Stimulated activated memory B cell treated with anti-CD40 and anti-IgM and Interleukin-4, amounts not matched to agents 10 μg/mL and 1 μg/mL and 100 μg/mL, for 72 hours (primary cell): ENCODE data around the gene PSMG1.
"Not testable (repeated sequence)": the region's sequence is repeated elsewhere in the genome, so short reads cannot be mapped to it uniquely, and the experiment has no call there.

Source experiments
- ATAC-seq: fragments of 150-1000 bp; cut with Tn5 transposase; 2 replicates; pipeline ENCODE4 v1.10.0; 2021
- H3K27ac Mint-ChIP-seq: one replicate; pipeline ENCODE4 v1.8.0; 2022; ENCODE audit warnings: mild to moderate bottlenecking, mixed read lengths
- H3K27me3 Mint-ChIP-seq: one replicate; pipeline ENCODE4 v1.8.0; 2022; ENCODE audit warnings: mixed read lengths
- H3K36me3 Mint-ChIP-seq: one replicate; pipeline ENCODE4 v1.8.0; 2022; ENCODE audit warnings: mixed read lengths
- H3K4me1 Mint-ChIP-seq: one replicate; pipeline ENCODE4 v1.8.0; 2022; ENCODE audit warnings: mixed read lengths
- H3K4me3 Mint-ChIP-seq: one replicate; pipeline ENCODE4 v1.8.0; 2022; ENCODE audit warnings: mild to moderate bottlenecking, moderate library complexity, mixed read lengths
- H3K9me3 Mint-ChIP-seq: one replicate; pipeline ENCODE4 v1.8.0; 2022; ENCODE audit warnings: mixed read lengths

PSMG1 gene

DNA sequence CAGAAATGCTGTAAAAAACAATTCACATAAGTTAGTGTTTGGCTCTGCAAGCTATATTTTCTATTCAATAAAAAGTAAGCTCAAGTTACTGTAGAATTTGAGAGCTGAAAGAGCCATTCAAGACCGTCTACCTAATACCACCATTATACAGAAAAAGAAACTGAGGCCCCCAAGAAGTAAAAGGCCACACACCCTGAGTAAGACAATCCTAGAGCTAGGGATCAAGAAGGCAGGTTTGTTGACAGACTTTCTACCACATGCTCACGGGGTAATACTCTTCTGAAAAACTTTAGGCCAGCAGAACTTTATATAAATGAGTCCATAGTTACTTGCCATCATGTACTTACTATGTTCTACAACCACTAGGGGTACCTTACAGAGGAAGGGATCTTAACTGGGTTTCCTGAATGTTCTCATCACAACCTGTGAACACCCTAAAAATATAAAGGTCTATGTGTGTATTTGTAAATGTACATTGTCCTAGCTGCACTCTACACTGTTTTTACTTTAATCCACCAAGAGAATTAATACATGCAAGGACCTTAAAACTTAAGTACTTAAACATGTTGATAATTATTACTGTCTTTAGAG lies 2.7 kb downstream of the PSMG1 start:
- H3K27ac Mint-ChIP-seq: no peak overlapping the region
- no peaks in the 10 kb centered on the region for H3K9me3 Mint-ChIP-seq
- no peak overlapping the region for H3K4me3 Mint-ChIP-seq
- peaks cover 7% of the 10 kb centered on the region for H3K36me3 Mint-ChIP-seq
- peaks cover 31% of the 10 kb centered on the region for H3K4me1 Mint-ChIP-seq
- H3K27me3 Mint-ChIP-seq: no peaks in the 10 kb centered on the region
- no peak for ATAC-seq

DNA sequence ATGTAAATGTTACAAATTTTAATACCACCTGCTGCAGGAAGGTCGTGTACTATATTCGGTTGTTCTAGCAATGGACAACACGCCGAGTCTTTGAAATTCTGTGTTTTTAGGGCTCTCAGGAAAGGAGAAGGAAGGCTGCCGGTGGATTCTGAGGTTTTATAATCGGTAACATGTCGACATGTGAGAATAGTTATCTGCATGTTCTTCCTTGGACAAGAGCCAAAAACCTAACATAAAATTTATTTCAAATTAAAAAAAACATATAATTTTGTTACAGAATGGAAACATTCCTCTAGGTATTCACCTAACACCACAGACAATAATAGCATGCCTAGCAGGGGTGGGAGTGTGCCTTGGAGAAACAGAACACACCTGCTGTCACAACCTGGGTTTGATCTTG lies 4.8 kb downstream of the PSMG1 start:
- Mint-ChIP-seq H3K4me1 (peaks cover 19% of the 10 kb centered on the region), H3K4me3 (no peak overlapping the region), H3K27ac (no peak overlapping the region), H3K36me3 (peaks cover 25% of the 10 kb centered on the region), H3K9me3 (no peaks in the 10 kb centered on the region), H3K27me3 (no peaks in the 10 kb centered on the region)
- ATAC-seq: no peak

DNA sequence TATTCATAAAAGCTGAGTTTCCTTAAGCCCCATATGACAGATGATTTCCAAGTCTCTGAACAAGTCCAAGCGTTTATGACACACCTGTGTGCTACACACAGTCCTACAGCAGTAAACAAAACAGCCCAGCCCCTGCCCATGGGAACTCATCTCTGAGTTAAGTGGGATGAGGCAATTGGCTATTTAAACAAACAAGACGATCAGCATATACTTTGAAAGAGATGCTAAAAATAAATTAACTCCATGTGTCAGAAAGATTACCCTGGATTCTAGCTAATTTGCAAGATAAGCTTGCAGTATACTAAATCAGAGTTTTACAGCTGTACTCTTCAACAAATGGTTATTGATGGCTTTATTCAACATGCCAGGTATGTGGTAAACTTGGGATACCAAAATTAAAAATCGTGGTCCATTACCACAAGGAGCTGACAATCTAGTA lies 7.0 kb downstream of the PSMG1 start:
- H3K4me1 Mint-ChIP-seq: peaks cover 7% of the 10 kb centered on the region
- H3K4me3 Mint-ChIP-seq: no peak overlapping the region
- H3K27me3 Mint-ChIP-seq: no peaks in the 10 kb centered on the region
- H3K9me3 Mint-ChIP-seq: no peaks in the 10 kb centered on the region
- H3K36me3 Mint-ChIP-seq: peaks cover 42% of the 10 kb centered on the region
- no peak for ATAC-seq
- H3K27ac Mint-ChIP-seq: no peak overlapping the region

DNA sequence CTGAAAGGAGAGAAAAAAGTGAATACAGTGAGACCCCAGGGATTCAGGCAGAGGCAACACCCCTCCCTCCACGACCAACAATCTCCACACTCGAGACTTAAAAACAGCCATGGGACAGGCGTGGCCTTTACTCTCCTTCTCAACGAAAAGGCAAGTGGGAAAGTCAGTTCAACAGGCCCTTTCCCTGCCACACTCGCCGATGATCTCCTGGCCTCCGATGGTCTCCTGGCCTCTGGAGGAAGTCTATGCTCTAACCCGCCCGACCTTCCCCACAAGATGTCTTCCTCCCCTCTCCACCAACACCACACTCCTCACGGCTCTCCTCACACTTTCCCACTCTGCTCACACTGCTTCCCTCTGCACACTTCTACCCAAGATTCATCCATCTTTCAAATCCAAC lies 7.6 kb downstream of the PSMG1 start:
- no peak overlapping the region for H3K27ac Mint-ChIP-seq
- H3K36me3 Mint-ChIP-seq: peaks cover 46% of the 10 kb centered on the region
- ATAC-seq: no peak

DNA sequence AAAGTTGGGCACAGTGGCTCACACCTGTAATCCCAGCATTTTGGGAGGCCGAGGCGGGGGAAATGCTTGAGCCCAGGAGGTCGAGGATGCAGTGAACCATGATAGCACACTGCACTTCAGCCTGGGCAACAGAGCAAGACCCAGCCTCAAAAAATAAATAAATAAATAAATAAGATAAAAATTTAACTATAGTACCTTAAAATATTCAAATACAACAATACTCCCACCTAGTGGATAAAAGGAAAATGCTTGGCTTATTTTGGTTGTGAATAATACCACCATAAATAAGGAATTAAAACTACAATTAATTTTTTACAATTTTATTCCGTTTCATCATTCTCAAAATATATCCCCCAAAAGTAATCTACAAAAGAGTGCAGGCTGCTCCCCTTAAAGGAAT lies 8.1 kb downstream of the PSMG1 start:
- Mint-ChIP-seq H3K27me3 (no peaks in the 10 kb centered on the region), H3K27ac (no peak overlapping the region), H3K36me3 (peaks cover 51% of the 10 kb centered on the region), H3K4me3 (no peak overlapping the region), H3K4me1 (peaks cover 2% of the 10 kb centered on the region), H3K9me3 (no peaks in the 10 kb centered on the region)
- no peak for ATAC-seq

More for the DNA sequence above, 7.6 kb downstream of the PSMG1 start:
- Mint-ChIP-seq H3K4me3 (no peak overlapping the region), H3K4me1 (peaks cover 7% of the 10 kb centered on the region), H3K9me3 (no peaks in the 10 kb centered on the region), H3K27me3 (no peaks in the 10 kb centered on the region)

GRCh38 chr21:39173716-39174680 lies 9.3 kb downstream of the PSMG1 start:
- H3K27ac Mint-ChIP-seq: no peak overlapping the region
- H3K4me1 Mint-ChIP-seq: no peaks in the 10 kb centered on the region
- no peak overlapping the region for H3K4me3 Mint-ChIP-seq
- H3K36me3 Mint-ChIP-seq: peaks cover 60% of the 10 kb centered on the region
- H3K27me3 Mint-ChIP-seq: no peaks in the 10 kb centered on the region
- no peak for ATAC-seq
- H3K9me3 Mint-ChIP-seq: no peaks in the 10 kb centered on the region

GRCh38 chr21:39169906-39170305 lies 13.3 kb downstream of the PSMG1 start:
- peaks cover 10% of the 10 kb centered on the region for H3K27me3 Mint-ChIP-seq
- no peak overlapping the region for H3K27ac Mint-ChIP-seq
- H3K4me1 Mint-ChIP-seq: no peaks in the 10 kb centered on the region
- H3K36me3 Mint-ChIP-seq: peaks cover 51% of the 10 kb centered on the region
- no peak overlapping the region for H3K4me3 Mint-ChIP-seq
- H3K9me3 Mint-ChIP-seq: peaks cover 8% of the 10 kb centered on the region
- ATAC-seq: no peak

GRCh38 chr21:39168800-39169199 lies 14.5 kb downstream of the PSMG1 start:
- ATAC-seq: no peak
- H3K9me3 Mint-ChIP-seq: peaks cover 15% of the 10 kb centered on the region
- no peak overlapping the region for H3K4me3 Mint-ChIP-seq
- peaks cover 10% of the 10 kb centered on the region for H3K27me3 Mint-ChIP-seq
- H3K27ac Mint-ChIP-seq: no peak overlapping the region
- no peaks in the 10 kb centered on the region for H3K4me1 Mint-ChIP-seq
- peaks cover 47% of the 10 kb centered on the region for H3K36me3 Mint-ChIP-seq

DNA sequence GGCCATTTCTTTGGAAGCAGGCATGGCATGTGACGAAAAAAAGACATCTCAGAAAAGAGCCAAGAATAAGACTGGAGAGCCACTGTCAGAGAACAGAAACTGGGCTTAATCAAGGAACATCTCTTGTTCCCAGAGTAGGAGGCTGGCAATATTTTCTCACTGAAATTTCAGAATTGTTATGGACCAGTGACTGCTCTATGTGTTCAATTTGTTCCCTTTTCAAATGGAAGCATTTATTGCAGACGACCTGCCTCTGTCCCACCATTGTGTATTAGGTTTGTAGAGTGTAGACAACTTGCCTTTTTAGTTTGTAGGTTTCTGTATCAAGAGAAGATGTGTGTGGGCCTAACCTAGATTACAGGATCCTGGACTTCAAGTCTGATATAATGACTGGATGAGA lies 18.7 kb downstream of the PSMG1 start:
- Mint-ChIP-seq H3K27me3 (peaks cover 10% of the 10 kb centered on the region), H3K27ac (no peak overlapping the region), H3K4me3 (no peak overlapping the region), H3K36me3 (peaks cover 13% of the 10 kb centered on the region), H3K4me1 (no peaks in the 10 kb centered on the region), H3K9me3 (peaks cover 20% of the 10 kb centered on the region)
- ATAC-seq: no peak

GRCh38 chr21:39161064-39161463 lies 22.2 kb downstream of the PSMG1 start:
- Mint-ChIP-seq H3K4me3 (no peak overlapping the region), H3K27ac (no peak overlapping the region), H3K4me1 (no peaks in the 10 kb centered on the region), H3K9me3 (peaks cover 13% of the 10 kb centered on the region), H3K36me3 (peaks cover 7% of the 10 kb centered on the region), H3K27me3 (peaks cover 2% of the 10 kb centered on the region)
- no peak for ATAC-seq

DNA sequence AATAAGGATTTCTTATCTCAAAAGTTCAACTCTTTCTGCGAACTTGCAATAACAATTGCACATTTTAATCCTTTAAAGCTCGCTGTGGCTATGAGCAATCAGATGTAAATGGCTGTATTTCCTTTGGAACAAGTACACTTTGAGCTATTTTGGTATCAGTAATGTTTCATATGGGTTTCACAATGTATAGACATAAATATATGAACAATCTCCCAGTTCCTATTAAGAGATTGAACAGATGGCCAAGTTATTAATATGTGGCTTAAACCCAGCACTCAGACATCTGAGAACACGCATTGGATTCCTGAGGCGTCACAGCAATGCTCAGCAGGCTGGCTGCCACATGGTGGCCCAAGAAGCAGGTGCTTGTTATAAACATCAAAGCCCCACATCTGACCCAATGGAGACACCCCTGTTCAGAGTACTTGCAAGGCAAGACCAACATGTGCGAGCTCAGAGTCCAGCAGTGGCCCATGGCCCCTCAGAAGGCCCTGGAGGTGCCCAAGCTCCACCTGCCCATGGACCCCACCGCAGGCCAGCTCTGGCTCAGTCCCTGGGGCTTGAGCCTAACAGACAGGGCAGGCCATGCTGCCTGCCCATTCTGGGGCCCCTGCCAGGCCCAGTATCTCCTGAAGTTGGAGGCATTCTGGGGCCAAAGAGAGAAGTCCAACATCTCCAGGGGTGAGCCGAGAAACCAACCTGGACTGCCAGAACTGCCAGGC lies 23.7 kb downstream of the PSMG1 start:
- peaks cover 8% of the 10 kb centered on the region for H3K9me3 Mint-ChIP-seq
- H3K27ac Mint-ChIP-seq: no peak overlapping the region
- ATAC-seq: no peak
- peaks cover 2% of the 10 kb centered on the region for H3K36me3 Mint-ChIP-seq
- H3K4me1 Mint-ChIP-seq: no peaks in the 10 kb centered on the region
- no peak overlapping the region for H3K4me3 Mint-ChIP-seq
- H3K27me3 Mint-ChIP-seq: no peaks in the 10 kb centered on the region

DNA sequence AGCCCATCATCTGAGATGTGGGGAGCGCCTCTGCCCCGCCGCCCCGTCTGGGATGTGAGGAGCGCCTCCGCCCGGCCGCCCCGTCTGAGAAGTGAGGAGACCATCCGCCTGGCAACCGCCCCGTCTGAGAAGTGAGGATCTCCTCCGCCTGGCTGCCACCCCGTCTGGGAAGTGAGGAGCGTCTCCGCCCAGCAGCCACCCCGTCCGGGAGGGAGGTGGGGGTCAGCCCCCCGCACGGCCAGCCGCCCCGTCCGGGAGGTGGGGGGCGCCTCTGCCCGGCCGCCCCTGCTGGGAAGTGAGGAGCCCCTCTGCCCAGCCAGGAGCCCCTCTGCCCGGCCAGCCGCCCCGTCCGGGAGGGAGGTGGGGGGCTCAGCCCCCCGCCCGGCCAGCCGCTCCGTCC lies 26.0 kb downstream of the PSMG1 start:
- H3K4me3 Mint-ChIP-seq, ATAC-seq, H3K36me3 Mint-ChIP-seq, H3K27ac Mint-ChIP-seq, H3K4me1 Mint-ChIP-seq, H3K9me3 Mint-ChIP-seq: not testable (repeated sequence)
- peaks cover 17% of the 10 kb centered on the region for H3K27me3 Mint-ChIP-seq

GRCh38 chr21:39156024-39156423 lies 27.2 kb downstream of the PSMG1 start:
- Mint-ChIP-seq H3K36me3 (no peaks in the 10 kb centered on the region), H3K4me1 (no peaks in the 10 kb centered on the region), H3K9me3 (no peaks in the 10 kb centered on the region), H3K27me3 (peaks cover 21% of the 10 kb centered on the region), H3K4me3 (no peak overlapping the region), H3K27ac (no peak overlapping the region)
- no peak for ATAC-seq

GRCh38 chr21:39155578-39155977 lies 27.7 kb downstream of the PSMG1 start:
- Mint-ChIP-seq H3K4me1 (no peaks in the 10 kb centered on the region), H3K27me3 (peaks cover 25% of the 10 kb centered on the region), H3K27ac (no peak overlapping the region), H3K36me3 (no peaks in the 10 kb centered on the region), H3K4me3 (no peak overlapping the region), H3K9me3 (no peaks in the 10 kb centered on the region)
- ATAC-seq: no peak

DNA sequence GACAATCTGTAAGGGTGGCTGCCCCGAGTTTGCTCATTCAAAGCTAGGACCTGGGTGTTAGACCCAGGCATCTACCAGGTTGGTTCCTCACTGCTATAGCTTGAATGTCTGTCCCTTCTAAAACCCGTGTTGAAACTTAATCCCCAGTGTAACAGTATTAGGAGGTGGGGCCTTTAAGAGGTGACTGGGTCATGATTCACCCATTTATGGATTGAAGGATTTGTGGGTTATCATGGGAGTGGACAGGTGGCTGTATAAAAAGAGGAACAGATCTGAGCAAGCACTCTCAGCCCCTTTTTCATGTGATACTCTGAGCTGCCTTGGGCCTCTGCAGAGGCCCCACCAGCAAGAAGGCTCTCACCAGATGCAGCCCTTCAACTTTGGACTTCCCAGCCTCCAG lies 29.4 kb downstream of the PSMG1 start:
- no peak overlapping the region for H3K4me3 Mint-ChIP-seq
- no peaks in the 10 kb centered on the region for H3K9me3 Mint-ChIP-seq
- H3K36me3 Mint-ChIP-seq: no peaks in the 10 kb centered on the region
- H3K27ac Mint-ChIP-seq: no peak overlapping the region
- ATAC-seq: no peak
- H3K27me3 Mint-ChIP-seq: peaks cover 31% of the 10 kb centered on the region
- no peaks in the 10 kb centered on the region for H3K4me1 Mint-ChIP-seq
